ENCODE measurements around the gene GPR4. TPM values are rescaled to one million over a fixed set of nuclear protein-coding genes. Genes with fewer than 3 reads are reported as not detected.

GPR4 gene
- total RNA-seq, 4 donors from 2014 or later = 0.62 to 13.5 (median 6.6) TPM

DNA sequence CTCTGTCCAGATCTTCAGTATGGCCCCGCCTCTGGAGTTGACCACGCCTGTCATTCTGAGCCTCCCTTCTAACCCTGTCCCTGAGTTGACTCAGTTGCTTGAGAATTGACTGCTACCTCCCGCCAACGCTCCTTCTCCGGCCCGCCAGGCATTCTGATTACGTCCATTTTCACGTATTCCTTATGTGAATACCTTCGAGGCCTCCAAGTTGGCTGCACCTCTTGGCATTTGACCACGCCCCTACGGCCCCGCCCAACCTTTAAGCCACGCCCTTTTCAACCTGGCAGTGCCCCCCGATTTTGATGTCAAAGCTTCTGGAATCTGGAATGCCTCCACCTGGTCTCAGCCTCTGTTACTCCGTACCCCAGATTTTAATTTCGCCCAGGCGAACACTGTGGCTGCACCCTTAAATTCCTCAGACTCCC lies 38.8 kb upstream of the GPR4 start:
- DNase-seq = no peak
- TF ChIP-seq, protein P1, sequence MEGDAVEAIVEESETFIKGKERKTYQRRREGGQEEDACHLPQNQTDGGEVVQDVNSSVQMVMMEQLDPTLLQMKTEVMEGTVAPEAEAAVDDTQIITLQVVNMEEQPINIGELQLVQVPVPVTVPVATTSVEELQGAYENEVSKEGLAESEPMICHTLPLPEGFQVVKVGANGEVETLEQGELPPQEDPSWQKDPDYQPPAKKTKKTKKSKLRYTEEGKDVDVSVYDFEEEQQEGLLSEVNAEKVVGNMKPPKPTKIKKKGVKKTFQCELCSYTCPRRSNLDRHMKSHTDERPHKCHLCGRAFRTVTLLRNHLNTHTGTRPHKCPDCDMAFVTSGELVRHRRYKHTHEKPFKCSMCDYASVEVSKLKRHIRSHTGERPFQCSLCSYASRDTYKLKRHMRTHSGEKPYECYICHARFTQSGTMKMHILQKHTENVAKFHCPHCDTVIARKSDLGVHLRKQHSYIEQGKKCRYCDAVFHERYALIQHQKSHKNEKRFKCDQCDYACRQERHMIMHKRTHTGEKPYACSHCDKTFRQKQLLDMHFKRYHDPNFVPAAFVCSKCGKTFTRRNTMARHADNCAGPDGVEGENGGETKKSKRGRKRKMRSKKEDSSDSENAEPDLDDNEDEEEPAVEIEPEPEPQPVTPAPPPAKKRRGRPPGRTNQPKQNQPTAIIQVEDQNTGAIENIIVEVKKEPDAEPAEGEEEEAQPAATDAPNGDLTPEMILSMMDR (IDR thresholded peaks at IDR 0.05) = no peak
- no peak for TF ChIP-seq POLR2A (IDR thresholded peaks at IDR 0.05)
- peaks cover 0 to 6% of the 10 kb centered on the region in 2 donors for H3K27me3 ChIP-seq
- no peaks in the 10 kb centered on the region for H3K36me3 ChIP-seq
- intact Hi-C loops (cut with DNase I; ENCODE audit: low total_unique reads) = loop anchor here (5.0 kb wide), 2 partner anchors 39 to 119 kb away; partner anchors contain the start of gene GPR4
- no peaks in the 10 kb centered on the region for H3K9me3 ChIP-seq
- peak overlapping the region in 1 of 2 donors; percentile 72 for H3K27ac ChIP-seq
- H3K4me1 ChIP-seq = peaks cover 0 to 8% of the 10 kb centered on the region in 2 donors
- no peak overlapping the region for H3K4me3 ChIP-seq

DNA sequence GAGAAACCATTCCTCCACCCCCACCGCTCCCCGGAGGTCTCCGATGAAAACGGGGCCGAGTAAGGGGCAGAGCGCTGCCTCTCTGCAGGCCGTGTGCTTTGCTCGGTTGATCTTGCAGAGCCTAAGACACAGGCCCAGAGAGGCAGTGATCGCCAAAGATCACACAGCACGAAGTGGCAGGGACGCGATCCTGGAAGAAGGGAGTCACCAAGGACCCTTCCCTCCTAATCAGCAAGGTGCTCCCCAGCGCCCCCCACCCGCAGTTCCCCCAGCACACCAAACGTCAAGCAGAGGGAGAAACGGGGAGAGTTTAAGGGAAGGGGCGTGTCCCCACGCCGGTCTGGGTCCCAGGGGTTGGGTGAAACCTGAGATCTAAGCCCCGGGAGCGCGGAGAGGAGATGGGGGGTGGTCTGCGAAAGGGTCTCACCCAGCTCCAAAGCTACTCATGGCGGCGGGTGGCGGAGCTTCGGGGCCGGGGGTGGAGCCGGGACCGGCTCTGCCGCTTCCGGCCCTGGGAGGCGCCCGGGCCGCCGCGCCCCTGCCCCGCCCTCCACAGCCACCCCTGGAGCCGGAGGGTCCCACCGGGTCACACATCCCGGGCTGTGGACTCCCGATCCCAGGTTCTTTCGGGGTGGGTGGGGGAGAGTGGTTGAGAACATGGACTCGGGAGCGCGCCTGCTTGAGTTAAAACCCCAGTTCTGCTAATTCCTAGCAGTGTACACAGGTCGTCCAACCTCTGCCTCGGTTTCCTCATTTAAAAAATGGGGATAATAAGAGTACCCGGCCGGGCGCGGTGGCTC lies 37.1 kb upstream of the GPR4 start, which contains the start of gene EML2:
Gene EML2 (minus strand): TSS at position 468 of the 800 bp plus-strand sequence. CDS start 21 bp downstream, at position 447.
- DNase-seq = peak in 1 of 2 donors; percentile 28
- H3K27ac ChIP-seq = peak within 1 kb of the TSS in 1 of 2 donors; percentile 23
- H3K9me3 ChIP-seq = no peaks in the 10 kb centered on the region
- TF ChIP-seq, protein P1 (IDR thresholded peaks at IDR 0.05) = peak in 1 of 4 experiments; percentile 3
- no peak for TF ChIP-seq POLR2A (IDR thresholded peaks at IDR 0.05)
- H3K27me3 ChIP-seq = peaks cover 0 to 6% of the 10 kb centered on the region in 2 donors
- H3K36me3 ChIP-seq = no peaks in the 10 kb centered on the region
- peak within 1 kb of the TSS; percentile 54 to 58 for H3K4me3 ChIP-seq
- intact Hi-C loops (cut with DNase I; ENCODE audit: low total_unique reads) = no loop called here
- H3K4me1 ChIP-seq = peaks cover 0 to 8% of the 10 kb centered on the region in 2 donors

DNA sequence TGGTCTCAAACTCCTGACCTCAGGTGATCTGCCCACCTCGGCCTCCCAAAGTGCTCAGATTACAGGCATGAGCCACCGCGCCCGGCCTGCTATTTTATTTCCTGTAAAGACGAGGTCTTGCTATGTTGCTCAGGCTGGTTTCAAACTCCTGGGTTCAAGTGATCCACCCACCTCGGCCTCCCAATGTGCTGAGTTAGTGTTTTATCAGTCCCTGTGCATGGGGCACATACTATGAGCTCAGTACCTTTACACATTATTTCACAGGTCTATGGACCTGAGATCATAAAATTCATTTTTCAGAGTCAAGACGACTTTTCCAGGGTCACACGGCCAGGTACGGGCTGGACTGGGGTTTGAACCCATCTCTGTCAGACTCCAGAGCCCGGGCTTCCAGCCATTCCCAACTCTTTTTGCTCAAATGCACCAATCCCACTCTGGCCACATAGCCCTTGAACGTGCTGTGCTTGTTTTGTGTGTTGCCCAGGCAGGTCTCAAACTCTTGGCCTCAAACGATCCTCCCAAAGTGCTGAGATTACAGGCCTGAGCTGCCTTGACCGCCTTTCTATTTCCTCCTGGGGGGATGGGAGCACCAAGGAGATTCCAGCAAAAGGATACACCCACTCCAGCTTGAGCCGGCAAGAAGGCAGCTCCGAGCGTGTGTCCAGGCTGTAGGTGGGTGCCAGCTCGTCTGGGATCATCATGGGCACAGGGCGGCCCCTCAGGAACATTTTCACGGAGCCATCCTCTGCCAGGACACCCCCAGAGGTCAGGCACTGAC lies 36.1 kb upstream of the GPR4 start:
- no peaks in the 10 kb centered on the region for H3K9me3 ChIP-seq
- H3K4me3 ChIP-seq = no peak overlapping the region
- no peak for DNase-seq
- H3K27me3 ChIP-seq = peaks cover 0 to 2% of the 10 kb centered on the region in 2 donors
- intact Hi-C loops (cut with DNase I; ENCODE audit: low total_unique reads) = no loop called here
- H3K4me1 ChIP-seq = peaks cover 0 to 8% of the 10 kb centered on the region in 2 donors
- H3K27ac ChIP-seq = no peak overlapping the region
- TF ChIP-seq, protein P1 (IDR thresholded peaks at IDR 0.05) = no peak
- no peak for TF ChIP-seq POLR2A (IDR thresholded peaks at IDR 0.05)
- H3K36me3 ChIP-seq = no peaks in the 10 kb centered on the region

DNA sequence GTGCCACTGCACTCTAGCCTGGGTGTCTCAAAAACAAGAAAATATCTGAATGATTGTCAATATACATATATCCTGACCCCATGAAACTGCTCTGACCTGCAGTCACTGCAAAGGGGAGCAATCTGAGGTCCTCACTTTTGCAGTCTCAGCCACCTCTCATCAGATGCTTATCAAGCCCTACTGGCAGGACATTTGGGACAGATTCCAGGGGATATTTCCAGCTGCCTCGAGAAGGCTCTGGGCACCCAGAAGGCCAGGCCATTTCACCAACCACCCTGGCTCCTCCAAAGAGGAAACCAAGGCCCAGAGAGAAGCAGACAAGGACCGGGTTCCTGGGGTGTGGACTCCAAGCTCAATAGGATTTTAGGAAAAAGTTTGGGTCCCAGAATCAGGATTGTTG lies 34.9 kb upstream of the GPR4 start:
- Histone ChIP-seq H3K36me3 (no peaks in the 10 kb centered on the region), H3K4me1 (peaks cover 0 to 8% of the 10 kb centered on the region in 2 donors), H3K9me3 (no peaks in the 10 kb centered on the region), H3K4me3 (no peak overlapping the region), H3K27ac (no peak overlapping the region), H3K27me3 (no peaks in the 10 kb centered on the region)
- no peak for TF ChIP-seq POLR2A (IDR thresholded peaks at IDR 0.05)
- TF ChIP-seq, protein P1 (IDR thresholded peaks at IDR 0.05) = no peak
- no peak for DNase-seq
- intact Hi-C loops (cut with DNase I; ENCODE audit: low total_unique reads) = no loop called here
